Endothelial cell of umbilical vein (primary cell): ENCODE measurements around the gene TAS1R3. TPM values are rescaled to one million over a fixed set of nuclear protein-coding genes. Genes with fewer than 3 reads are reported as not detected.

Experiments used
- BruUV-seq: library from RNA; stranded (reverse); fragments of 400-500 nt; replicated peaks from 2 replicates; lab custom pipeline; 2021; lab: Mats Ljungman, UMichigan
- CTCF ChIA-PET: fragments of 300-600, 350-600 bp; sonication (Branson Sonifier 250); formaldehyde crosslinking; loops from one replicate; lab custom pipeline; 2021; ENCODE audit warnings: antibody characterized with exemption, inconsistent platforms; lab: Charles Lee
- POLR2A ChIA-PET: fragments of 300-600, 350-600 bp; sonication (Branson Sonifier 250); formaldehyde crosslinking; loops from one replicate; lab custom pipeline; 2021; ENCODE audit warnings: antibody characterized with exemption, inconsistent platforms; lab: Charles Lee
- DNase-seq: peaks from one replicate; pipeline ENCODE4 v3.0.0-alpha.2; 2011; ENCODE audit warnings: low read depth, low spot score
- FAIRE-seq: peaks from 2 replicates; lab custom pipeline; 2011; peaks lifted over from hg19 to GRCh38; lab: Jason Lieb, UNC
- H2AFZ ChIP-seq: 2 replicates; pipeline ENCODE4 v1.6.0; 2012; ENCODE audit warnings: low read depth, low read length, control low read depth, inconsistent platforms
- H3K27ac ChIP-seq: 2 replicates; pipeline ENCODE4 v1.5.1; 2011; ENCODE audit warnings: low read depth, mild to moderate bottlenecking, control low read depth, low read length, moderate library complexity; ENCODE audit not compliant: insufficient read depth
- H3K27me3 ChIP-seq, 2 experiments: 2 replicates each; pipeline versions ENCODE4 v1.6.0 to v1.6.1; 2011; ENCODE audit warnings: low read length in 2 of 2, mixed read lengths in 1 of 2; ENCODE audit not compliant: control insufficient read depth in 2 of 2, insufficient read depth in 2 of 2
- H3K36me3 ChIP-seq, 2 experiments: 2 replicates in 1 of 2; 3 replicates in 1 of 2; pipeline ENCODE4 v1.5.1; 2011; ENCODE audit warnings: low read length in 2 of 2, mild to moderate bottlenecking in 1 of 2, moderate library complexity in 1 of 2; ENCODE audit not compliant: control insufficient read depth in 2 of 2, insufficient read depth in 2 of 2; ENCODE audit errors: extremely low read depth in 1 of 2
- H3K4me1 ChIP-seq: 3 replicates; pipeline ENCODE4 v1.5.1; 2011; ENCODE audit warnings: mild to moderate bottlenecking, low read length; ENCODE audit not compliant: control insufficient read depth, insufficient read depth; ENCODE audit errors: extremely low read depth
- H3K4me2 ChIP-seq: 2 replicates; pipeline ENCODE4 v1.6.1; 2011; ENCODE audit warnings: low read length, control low read depth, mixed read lengths; ENCODE audit not compliant: insufficient read depth
- H3K4me3 ChIP-seq, 3 experiments: fragments of 200-600 bp in 1 of 3; sonication (generic), shearing (Covaris generic) in 1 of 3; replicated peaks in 1 of 3; 2 replicates each; pipeline ENCODE4 v1.5.1; 2011 to 2016; ENCODE audit warnings: control low read depth in 3 of 3, low read length in 3 of 3, mild to moderate bottlenecking in 2 of 3, inconsistent platforms in 1 of 3, low read depth in 1 of 3, moderate library complexity in 1 of 3; ENCODE audit not compliant: insufficient read depth in 1 of 3
- H3K79me2 ChIP-seq: 2 replicates; pipeline ENCODE4 v1.6.0; 2012; ENCODE audit warnings: low read length, inconsistent platforms; ENCODE audit not compliant: control insufficient read depth, insufficient read depth
- H3K9ac ChIP-seq: replicated peaks from 2 replicates; pipeline ENCODE3; 2011; ENCODE audit warnings: low read length, control low read depth; ENCODE audit not compliant: insufficient read depth; ENCODE audit errors: extremely low read depth
- H3K9me1 ChIP-seq: replicated peaks from 3 replicates; pipeline ENCODE4 v1.6.0; 2011; ENCODE audit warnings: mild to moderate bottlenecking, low read length; ENCODE audit not compliant: control insufficient read depth, insufficient read depth; ENCODE audit errors: extremely low read depth
- H3K9me3 ChIP-seq: replicated peaks from 2 replicates; pipeline ENCODE4 v1.5.1; 2012; ENCODE audit warnings: low read length, inconsistent platforms; ENCODE audit not compliant: control insufficient read depth, insufficient read depth
- H4K20me1 ChIP-seq: replicated peaks from 2 replicates; pipeline ENCODE3; 2011; ENCODE audit warnings: mild to moderate bottlenecking, low read length; ENCODE audit not compliant: control insufficient read depth, insufficient read depth; ENCODE audit errors: extremely low read depth
- CTCF ChIP-seq, 2 donors: IDR thresholded peaks; 1 replicate in 1 of 2; 2 replicates in 1 of 2; pipeline ENCODE4 v1.5.1; 2011; ENCODE audit warnings: low read length in 2 of 2, mild to moderate bottlenecking in 2 of 2, moderate library complexity in 2 of 2, control low read depth in 1 of 2, inconsistent platforms in 1 of 2, low read depth in 1 of 2; ENCODE audit not compliant: insufficient read depth in 1 of 2; ENCODE audit errors: extremely low read depth in 1 of 2
- EZH2 ChIP-seq: IDR thresholded peaks from 2 replicates; pipeline ENCODE4 v1.6.1; 2012; ENCODE audit warnings: borderline replicate concordance, low read depth, mild to moderate bottlenecking, moderate library complexity, low read length, inconsistent platforms; ENCODE audit not compliant: severe bottlenecking
- FOS ChIP-seq: IDR thresholded peaks from 2 replicates; pipeline ENCODE4 v1.6.1; 2011; ENCODE audit warnings: mild to moderate bottlenecking, low read length, moderate library complexity, borderline replicate concordance; ENCODE audit not compliant: insufficient read depth
- GATA2 ChIP-seq: IDR thresholded peaks from 2 replicates; pipeline ENCODE4 v1.7.0; 2011; ENCODE audit warnings: low read depth, mild to moderate bottlenecking, moderate library complexity, mixed read lengths, low read length; ENCODE audit not compliant: insufficient read length, insufficient read depth
- JUN ChIP-seq: IDR thresholded peaks from 2 replicates; pipeline ENCODE4 v1.6.1; 2011; ENCODE audit warnings: borderline replicate concordance, low read depth; ENCODE audit not compliant: insufficient read length, insufficient read depth
- MAX ChIP-seq: IDR thresholded peaks from 2 replicates; pipeline ENCODE4 v1.6.1; 2011; ENCODE audit not compliant: insufficient read depth, insufficient read length
- MYC ChIP-seq: IDR thresholded peaks from one replicate; pipeline ENCODE4 v1.6.1; 2011; ENCODE audit warnings: mild to moderate bottlenecking, low read depth, low read length
- POLR2A ChIP-seq: IDR thresholded peaks from 2 replicates; pipeline ENCODE4 v1.6.1; 2012; ENCODE audit warnings: low read depth, mild to moderate bottlenecking, control low read depth, low read length
- dilution Hi-C: fragments of 300-500 bp; cut with MboI; formaldehyde crosslinking; loops from one replicate; pipeline ENCODE4 v1.15.0; 2019; ENCODE audit warnings: low sequenced_read_pairs; ENCODE audit not compliant: extremely low pct_ligation_motif_present
- intact Hi-C: fragments of 100-400 bp; cut with micrococcal nuclease; formaldehyde crosslinking; loops from one replicate; pipeline ENCODE4 v1.10.0; 2022
- polyA plus RNA-seq, 4 experiments: library from polyadenylated mRNA; depleted of rRNA in 3 of 4; stranded (reverse) in 3 of 4; unstranded in 1 of 4; fragments of >200 nt; gene quantifications; 2 replicates each; pipeline versions ENCODE4 v1.2.1 to v1.2.3, GENCODE V29; 2011 to 2012; ENCODE audit warnings: missing spikeins in 1 of 4
- total RNA-seq: library from RNA; stranded (reverse); gene quantifications from 2 replicates; pipeline ENCODE4 v1.2.3, GENCODE V29; 2021

The TAS1R3 gene
- total and polyA plus RNA-seq, 2 donors (not counting 3 experiments of a cell fraction or from before 2014, with no cell fraction given) = 0.26 to 0.38 TPM

GRCh38 chr1:1352786-1353388, 21.8 kb downstream of the TAS1R3 start:
- ChIA-PET CTCF (interaction anchor here (1.4 kb wide), 1 partner anchor 19 kb away, joined by 5 read pairs; no protein-coding TSS in a partner anchor), POLR2A (no interaction called here)
- H3K4me3 ChIP-seq = no peak overlapping the region
- dilution Hi-C loops (no loop called here), intact Hi-C loops (no loop called here)
- no peaks in the 10 kb centered on the region for H3K9me1 ChIP-seq
- H3K4me1 ChIP-seq = peaks cover 5% of the 10 kb centered on the region
- H3K9ac ChIP-seq = no peak overlapping the region
- peaks cover 11 to 23% of the 10 kb centered on the region in 2 experiments for H3K27me3 ChIP-seq
- no peaks in the 10 kb centered on the region for H3K36me3 ChIP-seq
- H3K9me3 ChIP-seq = no peaks in the 10 kb centered on the region
- no peaks in the 10 kb centered on the region for H4K20me1 ChIP-seq
- H3K4me2 ChIP-seq = no peak overlapping the region
- no peak overlapping the region for H2AFZ ChIP-seq
- peaks cover 10% of the 10 kb centered on the region for H3K79me2 ChIP-seq
- FAIRE-seq = no peak
- no peak for DNase-seq
- H3K27ac ChIP-seq = no peak overlapping the region
- TF ChIP-seq MAX (no peak), FOS (no peak), CTCF (IDR thresholded peaks at IDR 0.05; ENCODE audit: extremely low read depth in 1 of 2, insufficient read depth in 1 of 2, low read depth in 1 of 2, low read length in 2 of 2) (no peak), POLR2A (no peak), MYC (no peak), JUN (no peak), EZH2 (no peak), GATA2 (no peak)
- BruUV-seq = no TSS peak
